Suprapubic skin (tissue), 4 donors: ENCODE measurements around the gene CRY1. TPM values are rescaled to one million over a fixed set of nuclear protein-coding genes. Genes with fewer than 3 reads are reported as not detected.
A peak's percentile ranks its signal among the peaks of the same experiment; 100 is the strongest.

Experiments used
- DNase-seq, 2 donors: peaks; one replicate each; pipeline ENCODE4 v3.0.0-alpha.2; 2019; ENCODE audit warnings: low spot score in 2 of 2
- H3K27ac ChIP-seq: fragments of 200-600 bp; sonication (generic); one replicate; pipeline ENCODE4 v1.5.1; 2019
- H3K27me3 ChIP-seq: fragments of 200-600 bp; sonication (generic); one replicate; pipeline ENCODE4 v1.5.1; 2019
- H3K36me3 ChIP-seq: fragments of 200-600 bp; sonication (generic); one replicate; pipeline ENCODE4 v1.5.1; 2019
- H3K4me1 ChIP-seq: fragments of 200-600 bp; sonication (generic); one replicate; pipeline ENCODE4 v1.5.1; 2019
- H3K4me3 ChIP-seq: fragments of 200-600 bp; sonication (generic); one replicate; pipeline ENCODE4 v1.5.1; 2019; ENCODE audit warnings: mild to moderate bottlenecking
- H3K9me3 ChIP-seq: fragments of 200-600 bp; sonication (generic); one replicate; pipeline ENCODE4 v1.5.1; 2019
- CTCF ChIP-seq, 2 donors: fragments of 200-600 bp in 1 of 2; fragments of 450-650 bp in 1 of 2; sonication (generic) in 1 of 2; IDR thresholded peaks; one replicate each; pipeline ENCODE4 v1.5.1; 2016 to 2019; ENCODE audit warnings: antibody characterized with exemption in 2 of 2, mild to moderate bottlenecking in 1 of 2, moderate library complexity in 1 of 2
- EP300 ChIP-seq: sonication (generic); formaldehyde crosslinking; IDR thresholded peaks from one replicate; pipeline ENCODE4 v1.6.1; 2017; ENCODE audit warnings: antibody characterized with exemption
- POLR2A ChIP-seq, 2 donors: fragments of 450-650 bp; IDR thresholded peaks; one replicate each; pipeline ENCODE4 v1.6.1; 2017; ENCODE audit warnings: antibody characterized with exemption in 2 of 2, mild to moderate bottlenecking in 2 of 2, moderate library complexity in 2 of 2
- POLR2AphosphoS5 ChIP-seq, 3 donors: sonication (generic); formaldehyde crosslinking; IDR thresholded peaks; one replicate each; pipeline ENCODE4 v1.6.1; 2017; ENCODE audit warnings: antibody characterized with exemption in 3 of 3
- WGBS: methylation state at CpG from one replicate; pipeline ENCODE4 v1.1.5; 2018; 5-methylcytosine and 5-hydroxymethylcytosine counted together
- total RNA-seq, 4 donors: library from RNA; depleted of rRNA; stranded (reverse); fragments of >200 nt; gene quantifications; one replicate each; pipeline ENCODE4 v1.1.0, GENCODE V29; 2016

The CRY1 gene
- total RNA-seq, 4 donors from 2014 or later: 18.1 to 37.2 (median 35.0) TPM

GRCh38 chr12:107133462-107133861 is 40.1 kb upstream of the CRY1 start:
- Histone ChIP-seq H3K4me1 (peaks cover 5% of the 10 kb centered on the region), H3K9me3 (no peaks in the 10 kb centered on the region), H3K27ac (no peak overlapping the region), H3K4me3 (no peak overlapping the region), H3K27me3 (no peaks in the 10 kb centered on the region), H3K36me3 (no peaks in the 10 kb centered on the region)
- WGBS: 93% methylated on average over 4 of the region's 4 CpGs
- TF ChIP-seq POLR2A (IDR thresholded peaks at IDR 0.05) (no peak), CTCF (IDR thresholded peaks at IDR 0.05) (no peak), POLR2AphosphoS5 (IDR thresholded peaks at IDR 0.05) (no peak), EP300 (no peak)
- DNase-seq: no peak

- Histone ChIP-seq H3K4me1 (peaks cover 5% of the 10 kb centered on the region), H3K4me3 (no peak overlapping the region), H3K36me3 (no peaks in the 10 kb centered on the region), H3K27ac (no peak overlapping the region), H3K9me3 (no peaks in the 10 kb centered on the region), H3K27me3 (no peaks in the 10 kb centered on the region)
- no peak for DNase-seq
- 30% methylated on average over 10 of the region's 10 CpGs for WGBS
- TF ChIP-seq CTCF (IDR thresholded peaks at IDR 0.05) (peak; percentile 41 to 59), POLR2AphosphoS5 (IDR thresholded peaks at IDR 0.05) (no peak), EP300 (no peak), POLR2A (IDR thresholded peaks at IDR 0.05) (no peak)
Observed at GRCh38 chr12:107131832-107132616, 38.7 kb upstream of the CRY1 start.

- WGBS: 79% methylated on average over 5 of the region's 6 CpGs
- no peaks in the 10 kb centered on the region for H3K27me3 ChIP-seq
- TF ChIP-seq POLR2A (IDR thresholded peaks at IDR 0.05): no peak
- TF ChIP-seq POLR2AphosphoS5 (IDR thresholded peaks at IDR 0.05): no peak
- TF ChIP-seq EP300: no peak
- TF ChIP-seq CTCF (IDR thresholded peaks at IDR 0.05): no peak
- H3K36me3 ChIP-seq: no peaks in the 10 kb centered on the region
- H3K9me3 ChIP-seq: no peaks in the 10 kb centered on the region
- DNase-seq: no peak
- peaks cover 5% of the 10 kb centered on the region for H3K4me1 ChIP-seq
- no peak overlapping the region for H3K4me3 ChIP-seq
- H3K27ac ChIP-seq: no peak overlapping the region
Observed at GRCh38 chr12:107130830-107131611, 37.7 kb upstream of the CRY1 start.

GRCh38 chr12:107129315-107129930 is 36.1 kb upstream of the CRY1 start:
- TF ChIP-seq CTCF (IDR thresholded peaks at IDR 0.05) (no peak), EP300 (no peak), POLR2AphosphoS5 (IDR thresholded peaks at IDR 0.05) (no peak)
- no peaks in the 10 kb centered on the region for H3K27me3 ChIP-seq
- H3K27ac ChIP-seq: no peak overlapping the region
- H3K4me1 ChIP-seq: peaks cover 5% of the 10 kb centered on the region
- H3K4me3 ChIP-seq: no peak overlapping the region
- WGBS: 84% methylated on average over 7 of the region's 7 CpGs
- no peaks in the 10 kb centered on the region for H3K36me3 ChIP-seq
- no peaks in the 10 kb centered on the region for H3K9me3 ChIP-seq
- no peak for DNase-seq
